ENCODE results near the gene CLIC6.

Gene CLIC6

GRCh38 chr21:34730194-34730593, 61.4 kb downstream of the CLIC6 start:
- no peak for DNase-seq

DNA sequence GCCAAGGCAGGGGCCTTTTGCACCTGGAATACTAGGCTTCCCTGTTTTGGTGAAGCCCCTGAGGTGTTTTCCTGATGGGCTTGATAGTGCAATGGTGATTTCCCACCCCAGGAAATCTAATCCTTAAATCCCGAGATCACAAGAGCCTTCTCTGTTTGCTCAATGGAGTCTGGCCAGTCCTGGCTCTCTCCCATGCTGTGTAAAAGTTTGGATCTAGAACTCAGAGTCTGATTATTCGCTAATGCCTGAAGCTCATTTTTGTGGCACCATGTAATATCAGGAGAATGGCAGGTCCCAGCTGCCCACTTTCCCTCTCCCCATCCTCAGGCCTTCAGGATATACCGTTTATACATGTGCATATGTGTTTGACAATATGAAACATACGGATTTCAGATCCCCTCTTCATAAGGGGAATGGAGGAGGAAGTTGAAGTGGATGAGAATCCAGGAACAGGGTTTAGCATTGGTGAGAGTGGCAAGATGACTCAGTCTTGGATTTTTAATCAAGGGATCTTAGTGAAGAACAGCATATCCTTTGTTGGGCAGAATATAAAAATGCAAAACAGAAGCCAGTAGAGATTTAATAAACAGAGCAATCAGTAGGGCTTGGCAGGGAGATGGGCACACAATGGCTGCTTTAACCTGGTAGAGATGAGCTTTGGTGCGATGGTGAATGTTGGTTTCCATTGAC, 62.1 kb downstream of the CLIC6 start:
- DNase-seq: no peak

- DNase-seq: no peak
Observed at GRCh38 chr21:34732388-34732821, 63.6 kb downstream of the CLIC6 start.

- no peak for DNase-seq
Observed at GRCh38 chr21:34733852-34734251, 65.1 kb downstream of the CLIC6 start.

- no peak for DNase-seq
Observed at GRCh38 chr21:34734696-34735095, 65.9 kb downstream of the CLIC6 start.

DNA sequence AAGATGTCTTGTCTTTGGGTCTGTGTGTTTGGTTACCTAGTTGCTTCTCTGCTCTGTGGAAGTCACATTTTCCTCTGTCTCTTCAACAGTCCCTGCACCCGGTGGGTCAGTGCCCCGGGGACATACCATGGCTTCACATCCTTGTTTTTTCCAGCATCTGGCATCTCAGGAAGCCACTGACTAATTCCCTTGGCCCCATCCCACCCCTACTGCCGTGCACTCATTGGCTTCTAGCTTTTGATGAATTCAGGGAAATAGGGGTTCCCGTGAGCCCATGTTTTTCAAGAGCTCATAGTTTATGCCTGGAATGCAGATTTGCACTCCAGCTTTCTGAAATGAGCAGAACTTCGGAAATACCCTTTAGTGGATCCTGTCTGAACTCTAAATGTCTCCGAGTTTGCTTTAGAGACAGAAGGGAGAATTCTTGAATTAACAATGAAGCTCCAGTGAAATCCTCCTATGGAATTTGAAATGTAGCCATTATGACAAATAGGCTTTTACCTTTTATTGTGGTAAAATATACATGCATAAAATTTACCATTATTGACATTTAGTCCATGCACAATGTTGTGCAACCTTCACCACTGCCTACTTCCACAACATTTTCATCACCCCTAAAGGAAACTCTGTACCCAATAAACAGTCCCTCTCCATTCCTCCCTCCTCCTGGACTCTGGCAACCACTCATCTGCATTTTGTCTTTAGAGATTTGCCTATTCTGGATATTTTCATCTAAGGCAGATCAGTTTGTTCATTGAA, 67.5 kb downstream of the CLIC6 start:
- no peak for DNase-seq

DNA sequence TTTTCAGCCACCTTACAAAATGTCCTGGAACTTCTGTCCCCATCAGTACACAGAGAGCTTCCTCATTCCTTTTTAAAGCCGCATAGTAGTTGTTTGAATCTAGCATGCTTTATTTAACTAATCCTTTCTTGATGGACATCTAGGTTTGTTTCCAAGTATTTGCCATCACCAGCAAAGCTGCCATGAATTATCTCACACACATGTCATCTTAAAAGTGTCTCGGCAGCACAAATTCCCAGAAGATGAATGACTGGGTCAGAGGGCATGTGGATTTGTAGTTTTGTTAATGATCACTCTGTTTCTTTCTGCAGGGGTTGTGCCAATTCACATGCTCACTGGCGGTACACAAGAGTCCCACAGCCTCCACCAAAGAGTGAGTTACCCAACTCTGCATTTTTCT, 68.3 kb downstream of the CLIC6 start:
- DNase-seq: no peak

DNA sequence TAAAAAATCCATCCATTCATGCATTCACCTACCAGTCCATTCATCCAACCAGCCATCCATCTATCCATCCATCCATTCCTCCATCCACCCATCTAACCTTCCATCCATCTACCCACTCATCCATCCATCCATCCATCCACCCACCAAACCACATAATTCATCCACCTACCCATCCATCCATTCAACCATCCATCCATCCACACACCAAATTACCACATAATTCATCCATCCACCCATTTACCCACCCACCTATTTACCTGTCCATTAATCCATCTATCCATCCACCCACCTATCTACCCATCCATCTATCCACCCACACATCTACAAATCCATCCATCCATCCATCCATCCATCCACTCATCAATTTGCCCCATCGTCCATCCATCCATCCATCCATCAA, 71.4 kb downstream of the CLIC6 start:
- DNase-seq: no peak

- no peak for DNase-seq
Observed at GRCh38 chr21:34743285-34743684, 74.5 kb downstream of the CLIC6 start.

GRCh38 chr21:34743831-34744230, 75.0 kb downstream of the CLIC6 start:
- DNase-seq: no peak

- no peak for DNase-seq
Observed at GRCh38 chr21:34744801-34745200, 76.0 kb downstream of the CLIC6 start.

DNA sequence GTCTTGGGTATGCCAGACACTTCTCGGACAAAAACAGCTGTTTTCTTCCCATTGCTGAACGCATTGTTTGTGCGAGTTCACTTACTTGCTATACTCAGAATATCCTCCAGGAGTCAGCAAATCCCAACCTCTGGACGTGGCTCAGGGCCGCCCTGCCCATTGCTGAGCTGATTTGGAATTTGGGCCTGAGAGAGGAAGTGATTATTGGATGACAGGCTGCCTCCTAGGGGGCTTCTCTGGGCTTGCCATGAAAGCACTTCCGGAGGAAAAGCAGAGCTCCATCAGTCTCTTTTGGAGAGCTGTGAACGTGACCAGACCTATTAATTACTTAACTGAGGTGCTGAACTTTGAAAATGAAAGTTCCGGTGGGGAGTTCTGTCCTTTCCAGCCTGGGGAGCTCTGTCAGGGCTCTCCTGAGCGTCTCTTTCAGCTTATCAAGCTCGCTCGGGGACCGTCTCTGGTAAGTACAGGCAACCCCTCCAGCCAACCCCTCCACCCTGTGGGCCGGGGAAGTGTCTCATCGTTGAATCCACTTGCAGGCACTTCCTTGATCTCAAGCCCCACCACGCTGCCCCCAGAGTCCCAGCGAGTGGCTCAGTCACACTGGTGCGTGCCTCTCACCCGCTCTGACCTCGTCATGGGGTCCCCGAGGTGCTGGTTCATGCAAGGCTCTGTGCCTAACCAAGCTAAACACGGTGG, 76.9 kb downstream of the CLIC6 start:
- peak; percentile 53 to 54 for DNase-seq

DNA sequence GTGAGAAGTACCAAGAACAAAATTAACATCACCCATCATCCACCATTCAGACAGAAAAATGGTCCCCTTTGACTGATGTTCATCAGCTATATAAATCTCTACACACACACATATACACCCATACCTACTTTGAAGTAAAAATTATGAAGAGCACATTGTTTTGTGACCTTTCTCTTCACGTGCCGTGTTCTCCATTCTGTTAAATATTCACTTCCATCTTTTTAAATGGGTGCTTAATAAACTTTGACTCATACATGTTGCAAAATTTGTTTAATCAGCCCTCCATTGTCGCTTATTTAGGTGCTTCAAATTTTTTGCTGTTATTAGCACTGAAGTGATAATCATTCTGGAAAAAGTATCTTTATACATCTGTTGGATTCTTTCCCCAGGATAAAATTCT, 80.1 kb downstream of the CLIC6 start:
- no peak for DNase-seq

DNA sequence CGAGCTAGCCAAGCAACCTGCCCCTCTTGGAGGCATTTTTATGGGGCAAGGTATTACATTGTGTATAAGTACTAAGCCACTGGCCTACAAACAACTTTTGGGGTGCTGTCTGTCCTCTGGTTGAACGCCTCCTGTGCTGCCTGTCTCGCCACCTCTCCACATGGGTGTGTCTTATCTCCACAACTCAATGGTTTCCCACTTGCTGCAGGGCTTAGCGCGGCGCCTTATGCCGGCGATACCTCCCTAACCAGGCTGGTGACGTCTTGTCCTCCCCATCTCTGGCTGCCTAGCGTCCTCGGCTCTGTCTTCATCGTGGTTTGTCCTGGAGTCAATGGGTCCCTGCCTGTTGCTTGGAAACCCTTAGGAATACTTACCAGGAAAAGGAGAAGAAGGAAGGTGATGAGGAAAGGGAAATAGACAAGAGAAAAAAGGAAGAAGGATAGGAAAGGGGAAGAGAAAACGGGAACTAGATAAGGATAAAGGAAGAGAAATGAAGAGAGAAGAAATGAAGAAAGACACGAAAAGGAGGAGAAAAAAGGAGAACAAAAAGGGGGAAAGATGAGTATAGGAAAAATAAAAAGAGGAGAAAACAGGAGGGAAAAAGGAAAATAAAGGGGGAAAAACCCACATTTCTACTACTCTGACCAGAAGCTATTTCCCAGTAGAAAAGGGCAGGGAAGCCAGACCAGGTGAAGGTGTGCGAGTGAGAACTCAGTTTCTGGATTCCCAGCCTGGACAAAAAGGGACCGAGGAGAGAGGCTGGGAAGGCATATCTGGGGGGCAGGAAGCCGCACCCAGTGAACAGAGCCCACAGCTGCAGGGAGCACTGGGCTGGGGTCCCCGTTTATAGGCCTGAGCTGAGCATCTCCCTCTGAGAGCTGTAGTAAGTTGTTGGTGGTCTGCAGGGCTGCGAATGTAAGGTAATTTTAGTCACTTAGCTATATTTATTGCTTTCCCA, 86.2 kb downstream of the CLIC6 start:
- DNase-seq: no peak

- no peak for DNase-seq
Observed at GRCh38 chr21:34761758-34762330, 93.0 kb downstream of the CLIC6 start.

GRCh38 chr21:34762786-34763185, 94.0 kb downstream of the CLIC6 start:
- DNase-seq: no peak

GRCh38 chr21:34764715-34765284, 96.0 kb downstream of the CLIC6 start:
- DNase-seq: no peak

- no peak for DNase-seq
Observed at GRCh38 chr21:34765619-34766018, 96.8 kb downstream of the CLIC6 start.

- no peak for DNase-seq
Observed at GRCh38 chr21:34766862-34767261, 98.1 kb downstream of the CLIC6 start.
